ENCODE data around the gene EIF1AD.

DNA sequence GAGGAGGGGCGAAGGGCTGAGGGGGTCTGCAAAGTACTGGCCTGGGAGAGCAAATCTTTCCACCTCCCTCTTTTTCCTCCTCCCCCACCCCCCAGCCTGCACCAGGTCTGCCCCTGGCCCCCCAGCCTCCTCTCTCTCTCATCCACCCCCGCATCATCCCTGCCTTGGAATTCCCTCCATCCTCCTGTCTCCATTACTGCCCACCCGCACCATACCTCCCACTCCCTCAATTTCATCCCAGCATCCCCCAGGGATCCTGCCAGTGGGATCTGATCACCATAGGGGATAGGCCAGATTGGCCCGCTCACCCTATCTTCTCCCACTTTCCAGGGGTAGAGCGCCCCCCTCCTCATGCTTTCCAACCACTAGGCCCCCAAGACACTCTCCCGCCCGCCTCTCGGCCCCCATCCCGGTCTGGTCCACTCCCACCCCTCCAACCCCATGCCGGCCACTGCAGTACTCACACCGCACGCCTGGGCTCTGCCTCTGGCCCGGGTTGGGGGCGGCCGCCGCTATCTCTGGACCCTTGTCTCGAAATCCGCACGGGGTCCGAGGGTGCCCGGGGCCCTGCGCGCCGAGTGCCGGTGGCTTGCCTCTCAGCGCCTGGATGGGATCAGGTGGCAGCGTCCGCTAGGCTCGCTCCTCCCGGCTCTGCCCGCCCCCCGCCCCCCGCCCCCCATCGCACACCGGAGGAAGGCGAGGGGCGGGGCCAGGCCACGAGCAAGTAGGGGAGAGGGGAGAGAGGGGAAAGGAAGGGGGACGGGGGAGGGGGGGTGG is 46.8 kb upstream of the EIF1AD start, which contains the start of gene GAL3ST3:
- no peak for TF ChIP-seq CTCF (IDR thresholded peaks at IDR 0.05; ENCODE audit: low read length)
- TF ChIP-seq EZH2 (optimal IDR thresholded peaks at IDR 0.05; ENCODE audit: low read depth, low read length) = no peak
